ENCODE data around the gene UNC79. TPM values are rescaled to one million over a fixed set of nuclear protein-coding genes. Genes with fewer than 3 reads are reported as not detected.

The UNC79 gene
- total and polyA plus RNA-seq, 4 donors = 0.03 to 0.94 (median 0.14) TPM

- 99 to 100% methylated on average over 1 of the region's 1 CpG for WGBS, 2 donors
- Histone ChIP-seq H3K36me3 (ENCODE audit: control insufficient read depth in 4 of 4, insufficient read depth in 4 of 4, low read length in 4 of 4) (no peaks in the 10 kb centered on the region), H3K4me3 (no peak overlapping the region), H3K27ac (ENCODE audit: low read depth in 1 of 2, low read length in 1 of 2) (peak overlapping the region in 1 of 2 donors; percentile 73), H3K27me3 (ENCODE audit: control insufficient read depth in 3 of 3, insufficient read depth in 3 of 3, low read length in 2 of 3) (no peaks in the 10 kb centered on the region), H3K9me3 (ENCODE audit: control insufficient read depth in 4 of 4, insufficient read depth in 3 of 4, low read length in 3 of 4) (peaks cover 0 to 4% (median 0%) of the 10 kb centered on the region in 4 donors), H3K9ac (ENCODE audit: insufficient read depth in 1 of 2, low read length in 2 of 2) (no peak overlapping the region), H3K4me1 (ENCODE audit: control insufficient read depth in 5 of 5, insufficient read depth in 5 of 5, low read length in 5 of 5) (peaks cover 0 to 4% (median 0%) of the 10 kb centered on the region in 5 donors)
- ATAC-seq (ENCODE audit: insufficient read depth, low FRiP score) (no peak), DNase-seq (no peak)
- no peak for TF ChIP-seq CTCF (IDR thresholded peaks at IDR 0.05; ENCODE audit: control extremely low read depth, extremely low read depth)
Observed at GRCh38 chr14:93747560-93747959, 316.8 kb downstream of the UNC79 start.

- Histone ChIP-seq H3K9me3 (ENCODE audit: control insufficient read depth in 4 of 4, insufficient read depth in 3 of 4, low read length in 3 of 4) (peaks cover 0 to 4% (median 0%) of the 10 kb centered on the region in 4 donors), H3K36me3 (ENCODE audit: control insufficient read depth in 4 of 4, insufficient read depth in 4 of 4, low read length in 4 of 4) (no peaks in the 10 kb centered on the region), H3K4me3 (no peak overlapping the region), H3K27me3 (ENCODE audit: control insufficient read depth in 3 of 3, insufficient read depth in 3 of 3, low read length in 2 of 3) (no peaks in the 10 kb centered on the region), H3K27ac (ENCODE audit: low read depth in 1 of 2, low read length in 1 of 2) (peak overlapping the region in 1 of 2 donors; percentile 73), H3K9ac (ENCODE audit: insufficient read depth in 1 of 2, low read length in 2 of 2) (no peak overlapping the region), H3K4me1 (ENCODE audit: control insufficient read depth in 5 of 5, insufficient read depth in 5 of 5, low read length in 5 of 5) (peaks cover 0 to 4% (median 0%) of the 10 kb centered on the region in 5 donors)
- WGBS, 2 donors = 62 to 75% methylated on average over 25 of the region's 25 CpGs
- TF ChIP-seq CTCF (IDR thresholded peaks at IDR 0.05; ENCODE audit: control extremely low read depth, extremely low read depth) = no peak
- DNase-seq (no peak), ATAC-seq (ENCODE audit: insufficient read depth, low FRiP score) (no peak)
Observed at GRCh38 chr14:93748208-93749075, 317.7 kb downstream of the UNC79 start.

- H3K36me3 ChIP-seq (ENCODE audit: control insufficient read depth in 4 of 4, insufficient read depth in 4 of 4, low read length in 4 of 4) = no peaks in the 10 kb centered on the region
- WGBS, 2 donors = 93 to 98% methylated on average over 8 of the region's 8 CpGs
- peaks cover 0 to 4% (median 0%) of the 10 kb centered on the region in 5 donors for H3K4me1 ChIP-seq (ENCODE audit: control insufficient read depth in 5 of 5, insufficient read depth in 5 of 5, low read length in 5 of 5)
- H3K4me3 ChIP-seq = no peak overlapping the region
- no peak overlapping the region for H3K9ac ChIP-seq (ENCODE audit: insufficient read depth in 1 of 2, low read length in 2 of 2)
- no peaks in the 10 kb centered on the region for H3K27me3 ChIP-seq (ENCODE audit: control insufficient read depth in 3 of 3, insufficient read depth in 3 of 3, low read length in 2 of 3)
- peak overlapping the region in 1 of 2 donors; percentile 73 for H3K27ac ChIP-seq (ENCODE audit: low read depth in 1 of 2, low read length in 1 of 2)
- TF ChIP-seq CTCF (IDR thresholded peaks at IDR 0.05; ENCODE audit: control extremely low read depth, extremely low read depth) = no peak
- no peak for DNase-seq
- peaks cover 0 to 4% (median 0%) of the 10 kb centered on the region in 4 donors for H3K9me3 ChIP-seq (ENCODE audit: control insufficient read depth in 4 of 4, insufficient read depth in 3 of 4, low read length in 3 of 4)
- ATAC-seq (ENCODE audit: insufficient read depth, low FRiP score) = no peak
Observed at GRCh38 chr14:93749076-93749420, 318.3 kb downstream of the UNC79 start.

All from lung (tissue), 12 donors.